GM15510 (cell line): Measurements from ENCODE around the gene TGM2.

Source experiments
- POLR2A ChIP-seq: IDR thresholded peaks from 3 replicates; pipeline ENCODE4 v1.6.1; 2011; ENCODE audit warnings: borderline replicate concordance; ENCODE audit not compliant: insufficient read length; ENCODE audit errors: extremely low read depth

TGM2 gene

DNA sequence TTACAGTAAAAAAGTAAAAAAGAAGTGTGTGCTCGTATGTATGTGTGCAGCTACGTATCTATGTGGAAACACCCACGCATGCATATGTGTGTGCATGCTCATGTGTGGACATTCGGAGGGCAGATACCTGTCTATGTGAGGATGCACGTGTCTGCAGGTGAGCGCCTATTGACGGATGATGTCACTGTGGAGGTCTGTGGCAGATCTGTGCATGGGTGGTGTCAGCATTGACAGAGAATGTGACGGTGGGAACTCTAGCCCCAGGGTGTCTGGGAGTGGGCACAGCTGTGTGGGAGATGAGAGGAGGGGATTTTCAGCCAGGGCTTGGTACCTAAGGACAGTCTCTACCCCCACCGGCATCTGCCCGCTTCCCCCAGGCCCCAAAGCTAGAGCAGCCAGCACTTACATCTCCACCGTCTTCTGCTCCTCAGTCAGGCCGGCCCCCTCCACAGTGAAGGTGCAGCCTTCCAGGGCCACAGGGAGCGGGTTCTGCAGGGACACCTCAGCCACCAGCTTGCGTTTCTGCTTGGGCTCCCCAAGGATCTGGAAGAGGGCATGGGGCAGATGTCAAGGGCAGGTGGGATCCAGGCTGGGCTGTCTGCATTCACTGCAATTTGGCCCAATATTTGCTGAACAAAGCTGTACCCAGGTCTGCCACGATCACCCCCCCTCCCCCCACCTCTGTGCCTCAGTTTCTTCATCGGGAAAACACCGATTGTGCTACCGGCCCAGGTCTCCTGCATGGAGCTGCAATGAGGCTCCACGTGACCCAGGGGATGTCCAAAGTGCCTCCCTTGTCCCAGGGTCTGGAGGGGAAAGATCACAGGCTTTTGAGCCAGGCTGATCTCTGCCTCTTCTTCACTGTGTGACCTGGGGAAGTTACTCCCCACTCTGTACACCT lies 34.1 kb downstream of the TGM2 start:
- no peak for TF ChIP-seq POLR2A

DNA sequence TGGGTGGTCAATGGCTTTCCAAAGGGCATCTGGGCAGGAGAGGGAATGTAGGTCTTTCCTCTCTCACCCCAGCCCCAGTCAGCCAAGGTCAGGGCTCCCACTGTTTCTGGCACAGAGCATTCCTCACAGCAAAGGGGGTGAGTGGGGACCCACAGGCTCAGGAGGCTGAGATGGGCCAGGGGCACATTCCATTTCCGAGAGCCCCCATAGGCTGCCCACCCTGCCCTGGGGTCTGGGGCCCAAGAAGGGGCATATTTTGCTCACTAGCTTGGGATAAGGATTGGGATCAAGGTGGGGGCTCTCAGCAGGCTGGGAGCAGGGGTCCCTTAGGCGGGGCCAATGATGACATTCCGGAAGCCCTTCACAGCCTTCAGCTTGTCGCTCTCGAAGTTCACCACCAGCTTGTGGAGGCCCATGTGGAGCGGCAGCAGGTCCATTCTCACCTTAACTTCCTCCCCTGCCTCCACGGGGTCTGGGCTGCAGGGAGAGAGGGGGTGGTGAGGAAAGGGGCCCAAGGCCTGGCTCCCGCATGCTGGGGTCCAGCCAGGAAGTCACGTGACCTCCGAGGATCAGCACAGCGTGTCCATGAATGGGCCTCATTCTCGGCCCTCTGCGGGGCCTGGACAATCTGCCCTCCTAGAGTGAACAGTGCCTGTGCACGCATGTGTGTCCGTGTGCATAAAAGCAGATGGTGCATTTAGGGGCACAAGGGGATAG lies 35.0 kb downstream of the TGM2 start:
- no peak for TF ChIP-seq POLR2A

DNA sequence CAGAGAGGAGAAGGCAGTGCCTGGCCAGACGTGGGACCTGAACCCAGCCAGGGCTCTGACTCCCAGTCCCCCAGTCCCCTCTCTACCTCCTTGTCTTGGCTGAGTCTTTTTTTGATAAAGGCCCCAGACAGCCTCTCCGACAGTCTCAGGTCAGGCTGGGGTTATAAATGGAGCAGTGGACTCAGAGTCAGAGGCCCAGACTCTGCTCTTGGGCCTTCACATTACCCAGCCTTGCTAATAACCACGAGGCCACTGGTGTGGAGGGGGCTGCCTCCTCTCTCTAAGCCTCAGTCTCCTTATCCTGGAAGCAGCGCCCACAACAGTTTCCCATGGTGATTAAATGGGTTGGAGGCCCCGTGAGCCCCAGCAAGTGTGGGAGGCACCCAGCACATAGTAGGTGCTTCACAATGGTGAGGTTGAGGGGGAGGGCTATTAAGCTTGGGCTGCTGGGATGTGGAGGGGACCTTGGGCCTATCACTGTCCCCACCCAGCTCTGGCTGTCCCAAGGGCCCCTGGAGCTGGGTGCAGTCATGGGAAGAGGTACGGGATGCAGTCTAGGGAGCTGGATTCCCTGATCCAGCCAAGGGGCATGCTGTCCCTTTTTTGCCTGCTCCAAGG lies 35.7 kb downstream of the TGM2 start:
- no peak for TF ChIP-seq POLR2A

DNA sequence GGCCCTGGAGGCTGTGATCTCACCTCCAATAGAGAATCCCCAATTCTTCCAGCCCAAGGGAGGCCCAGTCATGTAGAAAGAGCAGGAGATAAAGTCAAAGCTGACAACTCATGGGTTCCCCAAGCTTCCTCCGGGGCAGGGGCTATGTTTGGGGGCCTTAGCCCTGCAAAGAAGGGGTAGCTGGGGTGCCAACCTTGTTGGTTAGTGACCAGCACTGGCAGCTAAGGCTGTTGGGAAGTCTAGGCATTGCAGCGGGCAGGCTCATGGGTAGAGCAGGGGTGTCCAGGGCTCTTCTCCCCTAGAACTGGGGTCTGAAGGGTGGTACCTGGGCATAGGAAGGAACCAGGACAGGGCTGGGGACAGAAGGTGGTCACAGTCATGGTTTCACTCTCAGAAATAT lies 36.4 kb downstream of the TGM2 start:
- TF ChIP-seq POLR2A, result no peak

DNA sequence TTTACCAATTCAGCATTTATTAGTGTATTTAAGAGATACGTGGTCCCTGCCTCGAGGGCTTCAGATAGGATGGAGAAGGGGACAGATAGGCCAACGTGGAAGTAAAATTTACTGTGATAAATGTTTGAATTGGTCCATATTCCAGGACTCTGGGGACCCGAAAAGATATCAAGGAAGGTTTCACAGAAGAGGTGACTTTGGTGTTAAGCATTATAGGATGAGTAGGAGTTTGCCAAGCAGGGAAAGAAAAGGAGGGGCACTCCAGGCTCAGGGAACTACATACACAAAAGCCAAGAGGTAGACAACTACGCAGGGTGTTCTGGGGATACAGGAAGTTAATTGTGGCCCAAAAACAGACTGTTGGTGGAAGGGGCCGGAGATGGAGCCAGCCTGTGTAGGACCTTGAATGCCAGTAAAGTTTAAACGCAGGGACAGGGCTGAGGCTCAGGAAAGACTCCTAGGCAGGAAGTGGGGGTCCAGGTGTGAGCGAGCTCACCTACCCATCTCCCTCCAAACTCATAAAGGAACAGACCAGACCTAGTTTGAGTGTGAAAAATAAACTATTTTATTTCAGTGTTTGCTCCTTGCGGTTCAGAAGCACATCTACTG lies 37.0 kb downstream of the TGM2 start:
- no peak for TF ChIP-seq POLR2A

DNA sequence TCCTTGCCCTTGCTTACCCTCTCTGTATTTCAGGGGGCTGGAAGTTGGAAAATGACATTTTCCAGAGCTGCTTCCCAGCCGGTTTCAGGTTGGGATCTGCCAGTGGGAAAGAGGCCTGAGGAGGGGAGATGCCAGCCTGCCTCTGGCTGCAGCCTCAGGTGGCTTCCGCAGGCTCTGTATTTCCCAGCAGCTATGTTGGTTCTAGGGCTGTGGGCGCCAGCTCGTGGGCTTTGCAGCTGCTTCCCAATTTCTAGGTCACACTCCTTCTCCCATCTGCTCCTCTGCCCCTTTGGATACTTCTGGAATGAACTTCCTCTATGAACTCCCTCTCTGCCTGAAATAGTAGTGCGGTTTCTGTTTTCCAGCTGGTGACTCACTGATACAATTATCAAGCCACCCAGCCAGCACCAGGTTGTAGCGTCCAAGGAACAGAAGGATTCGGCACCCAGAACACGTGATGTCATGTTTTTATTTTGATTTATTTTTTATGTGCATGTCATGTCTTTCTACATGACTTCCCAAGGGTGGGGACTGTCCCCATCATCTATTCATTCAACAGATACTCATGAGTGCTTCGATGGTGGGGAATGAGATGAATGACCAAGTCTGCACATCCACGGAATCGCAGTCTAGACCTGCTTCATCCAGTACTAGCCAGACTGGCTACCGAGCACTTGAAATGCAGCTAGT lies 38.0 kb downstream of the TGM2 start:
- no peak for TF ChIP-seq POLR2A

DNA sequence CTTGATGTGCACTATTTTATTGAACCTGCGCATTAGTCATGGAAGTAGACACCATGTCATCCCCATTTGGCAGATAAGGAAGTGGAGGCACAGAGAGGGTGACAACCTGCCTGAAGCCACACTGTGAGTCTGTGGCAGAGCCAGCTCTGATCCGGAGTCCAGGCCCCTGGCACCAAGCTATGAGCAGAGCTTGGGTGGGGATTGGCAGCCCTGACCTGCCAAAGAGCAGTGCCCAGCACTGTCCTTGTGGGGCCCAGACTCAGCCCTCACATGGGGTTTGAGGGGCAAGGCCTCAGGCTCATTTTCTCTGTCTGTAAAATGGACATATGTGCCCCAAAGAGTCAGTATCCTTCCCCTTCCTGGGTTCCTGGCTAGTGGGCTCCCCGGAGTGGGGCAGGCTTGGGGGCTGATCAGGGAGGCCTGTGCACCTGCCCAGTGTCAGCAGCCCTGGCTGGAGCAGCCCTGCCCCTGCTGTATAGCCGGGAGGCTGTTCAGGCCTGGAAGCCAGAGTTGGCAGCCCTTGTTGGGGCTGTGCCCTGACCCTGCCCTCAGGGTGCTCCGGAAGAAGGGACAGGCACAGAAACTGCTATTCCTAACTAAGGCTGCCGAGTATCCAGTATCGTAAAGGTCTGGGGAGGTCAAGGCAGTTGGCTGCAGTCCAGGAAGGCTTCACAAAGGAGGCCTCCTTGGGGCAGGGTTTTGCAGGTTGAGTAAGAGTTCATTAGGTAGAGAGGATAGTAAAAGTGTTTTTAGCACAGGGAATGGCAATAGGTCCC lies 38.7 kb downstream of the TGM2 start:
- no peak for TF ChIP-seq POLR2A

DNA sequence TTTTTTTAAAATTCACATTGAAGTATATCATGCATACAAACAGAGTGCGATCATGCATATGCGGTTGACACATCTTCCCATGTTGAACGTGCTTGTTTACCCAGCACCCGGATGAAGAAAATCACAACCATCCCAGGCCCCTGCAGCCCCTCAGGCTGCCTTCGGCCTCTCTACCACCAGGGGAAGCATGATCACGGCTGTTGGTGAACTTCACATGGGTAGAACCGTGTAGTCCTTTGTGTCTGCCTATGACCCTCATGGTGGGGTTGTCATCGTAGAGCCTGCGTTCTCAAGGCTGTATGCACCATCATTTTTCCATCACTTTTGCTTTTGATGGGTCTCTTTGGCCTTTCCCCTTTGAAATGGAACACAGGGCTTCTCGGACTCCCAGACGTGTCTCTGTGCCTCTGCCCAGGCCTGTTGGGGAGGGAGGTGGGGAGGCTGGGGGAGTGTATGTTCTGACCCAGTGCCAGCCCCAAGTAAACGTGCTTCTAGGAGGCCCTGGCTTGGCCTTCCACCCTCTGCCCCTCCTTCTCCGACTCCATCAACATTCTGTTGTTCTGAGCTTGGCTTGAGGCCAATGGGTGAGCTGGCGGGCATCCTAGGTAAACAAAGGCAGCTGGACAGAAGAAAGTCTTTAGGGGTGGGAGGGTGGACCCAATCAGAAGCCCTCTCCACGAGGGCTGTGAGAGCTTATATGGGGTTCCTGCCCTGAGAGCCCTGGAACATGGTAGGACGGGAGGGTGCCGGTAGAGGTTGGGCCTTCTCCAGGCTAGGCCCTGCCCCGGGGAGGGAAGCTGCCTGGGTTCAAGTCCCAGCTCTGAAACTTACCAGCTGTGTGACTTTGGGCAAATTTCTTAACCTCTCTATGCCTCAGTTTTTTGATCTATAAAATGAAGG lies 39.7 kb downstream of the TGM2 start:
- TF ChIP-seq POLR2A, result no peak

DNA sequence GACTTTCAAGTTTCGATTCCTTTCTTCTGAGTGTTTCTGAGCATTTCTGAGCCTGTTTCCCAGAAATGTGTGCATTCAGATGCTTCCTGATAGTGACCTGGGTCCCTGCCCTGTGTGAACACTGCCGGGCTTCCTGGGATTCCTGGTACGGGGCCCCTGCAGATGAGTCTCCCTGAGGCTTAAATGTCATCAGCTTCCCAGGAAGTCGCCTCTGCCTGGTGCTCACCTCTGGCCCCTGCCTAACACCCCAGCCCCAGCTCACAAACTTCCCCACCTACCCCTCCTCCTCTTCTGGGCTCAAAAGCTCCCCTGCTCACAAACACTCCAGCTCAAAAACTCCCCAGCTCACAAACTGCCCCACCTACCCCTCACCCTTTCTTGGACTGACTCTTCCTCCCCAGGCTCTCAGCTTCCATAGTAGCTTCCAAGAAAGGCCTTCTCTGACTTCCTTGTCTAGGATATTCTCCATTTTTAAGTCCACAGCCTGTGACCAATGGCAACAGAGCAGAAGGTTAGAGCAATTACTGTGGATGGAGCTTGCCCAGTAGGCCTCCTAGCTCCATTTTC lies 42.0 kb downstream of the TGM2 start:
- TF ChIP-seq POLR2A, result no peak

DNA sequence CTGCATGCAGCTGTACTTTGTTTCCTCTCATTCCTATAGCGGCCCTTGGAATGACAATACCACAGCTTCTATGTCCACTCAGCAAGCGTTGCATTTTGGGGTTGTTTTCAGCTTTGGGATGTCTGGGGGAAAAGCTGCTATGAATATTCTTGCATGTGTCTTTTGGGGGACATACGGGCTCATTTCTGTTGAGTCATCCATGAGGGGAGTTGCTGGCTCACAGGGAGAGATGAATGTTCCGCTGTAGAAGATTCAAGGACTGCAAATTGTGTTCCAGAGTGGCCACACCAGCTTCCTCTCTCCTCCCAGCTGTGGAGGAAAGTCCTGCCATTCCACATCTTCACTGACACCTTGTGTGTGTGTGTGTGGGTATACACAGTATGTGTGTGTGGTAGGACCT lies 43.3 kb downstream of the TGM2 start:
- TF ChIP-seq POLR2A, result no peak

DNA sequence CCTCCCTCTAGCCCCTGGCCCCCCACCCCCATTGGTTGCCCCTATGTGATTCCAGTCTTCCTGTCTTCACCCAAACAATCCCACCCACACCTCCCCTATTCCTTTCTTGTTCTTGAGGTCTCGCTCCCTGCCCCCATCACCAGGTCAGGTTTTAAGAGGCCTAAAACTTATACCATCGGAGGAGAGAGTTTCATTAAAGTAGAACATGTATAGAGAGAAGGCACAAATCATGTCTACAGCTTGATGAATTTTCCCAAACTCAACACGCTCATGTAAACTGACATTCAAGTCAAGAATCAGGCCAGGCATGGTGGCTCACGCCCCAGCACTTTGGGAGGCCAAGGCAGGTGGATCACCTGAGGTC lies 44.5 kb downstream of the TGM2 start:
- TF ChIP-seq POLR2A, result no peak

DNA sequence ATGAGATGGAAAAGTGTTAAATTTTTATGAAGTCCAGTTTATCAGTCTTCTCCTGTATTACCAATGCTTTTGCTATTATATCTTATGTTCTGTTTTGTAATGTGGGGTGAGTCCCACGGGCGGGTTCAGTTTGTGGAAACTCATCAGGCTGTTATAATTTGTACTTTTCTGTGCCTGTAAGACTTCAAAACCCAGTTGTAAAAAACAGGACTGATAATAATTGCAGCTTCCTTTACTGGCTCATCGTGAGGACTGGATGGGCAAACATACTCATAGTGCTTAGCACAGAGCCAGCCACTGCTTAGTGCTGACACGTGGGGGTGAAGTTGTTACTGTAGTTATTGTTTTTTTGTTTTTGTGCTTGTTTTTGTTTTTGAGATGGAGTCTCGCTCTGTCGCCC lies 45.6 kb downstream of the TGM2 start:
- TF ChIP-seq POLR2A, result no peak

DNA sequence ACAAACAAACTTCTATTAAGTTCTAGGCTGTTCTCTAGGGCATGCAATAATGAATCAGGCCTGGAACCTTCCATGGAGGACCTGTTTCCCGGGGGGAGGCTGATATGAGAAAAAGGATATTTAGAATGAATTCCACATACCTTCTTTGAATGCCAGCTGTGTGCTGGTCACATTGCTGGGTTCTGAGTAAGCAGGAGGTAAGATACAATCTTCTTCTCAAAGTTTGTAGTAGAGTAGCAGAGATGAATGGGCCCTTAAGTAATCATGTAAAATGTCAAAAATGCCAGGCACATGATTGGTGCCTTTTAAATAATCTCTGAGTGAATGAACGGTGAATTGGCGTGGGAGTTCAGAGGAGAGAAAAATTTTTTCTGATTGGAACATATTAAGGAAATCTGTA lies 47.4 kb downstream of the TGM2 start:
- no peak for TF ChIP-seq POLR2A
